GM19324 (cell line): ENCODE data around the gene BAHCC1.

Source experiments
- ATAC-seq: cut with Tn5 transposase; IDR thresholded peaks from one replicate; pipeline ENCODE4 v1.9.1; 2021; ENCODE audit warnings: mild to moderate bottlenecking, moderate library complexity; ENCODE audit not compliant: unreplicated experiment, low FRiP score

BAHCC1 gene

DNA sequence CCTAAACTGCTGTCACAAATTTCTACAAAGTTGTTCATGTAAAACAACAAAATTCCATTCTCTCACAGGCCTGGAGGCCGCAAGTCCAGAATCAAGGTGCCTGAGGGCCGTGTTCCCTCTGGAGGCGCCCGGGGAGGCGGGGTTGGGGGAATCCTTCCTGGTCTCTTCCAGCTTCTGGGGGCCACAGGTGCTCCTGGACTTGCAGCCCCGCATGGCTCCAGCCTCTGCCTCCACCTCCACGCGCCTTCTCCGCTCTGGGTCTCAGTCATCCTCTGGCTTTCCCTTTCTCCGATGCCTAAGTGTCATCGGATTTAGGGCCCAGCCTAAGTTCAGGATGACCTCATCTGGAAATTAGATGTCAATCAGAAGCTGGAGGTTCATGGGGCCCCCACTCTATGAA is 28.6 kb upstream of the BAHCC1 start:
- no peak for ATAC-seq

DNA sequence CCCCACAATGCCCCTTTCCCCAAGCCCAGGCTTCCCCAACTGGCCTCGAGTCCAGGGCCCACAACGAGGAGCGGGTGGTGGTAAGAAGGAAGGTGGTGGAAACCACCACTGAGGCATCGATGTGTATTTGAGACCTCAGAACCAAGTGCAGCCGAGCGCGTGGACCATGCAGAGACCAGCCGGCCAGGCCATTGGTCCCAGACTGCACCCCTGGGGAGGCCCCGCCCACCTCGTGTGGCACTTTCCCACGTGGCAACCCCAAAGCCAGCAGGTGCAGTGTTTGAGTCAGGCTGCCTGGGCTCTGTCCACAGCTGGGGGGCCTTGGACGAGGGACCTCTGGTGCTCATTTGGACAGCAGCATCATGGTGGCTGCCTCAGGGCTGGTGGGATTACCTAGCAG is 28.1 kb upstream of the BAHCC1 start:
- ATAC-seq, result no peak

DNA sequence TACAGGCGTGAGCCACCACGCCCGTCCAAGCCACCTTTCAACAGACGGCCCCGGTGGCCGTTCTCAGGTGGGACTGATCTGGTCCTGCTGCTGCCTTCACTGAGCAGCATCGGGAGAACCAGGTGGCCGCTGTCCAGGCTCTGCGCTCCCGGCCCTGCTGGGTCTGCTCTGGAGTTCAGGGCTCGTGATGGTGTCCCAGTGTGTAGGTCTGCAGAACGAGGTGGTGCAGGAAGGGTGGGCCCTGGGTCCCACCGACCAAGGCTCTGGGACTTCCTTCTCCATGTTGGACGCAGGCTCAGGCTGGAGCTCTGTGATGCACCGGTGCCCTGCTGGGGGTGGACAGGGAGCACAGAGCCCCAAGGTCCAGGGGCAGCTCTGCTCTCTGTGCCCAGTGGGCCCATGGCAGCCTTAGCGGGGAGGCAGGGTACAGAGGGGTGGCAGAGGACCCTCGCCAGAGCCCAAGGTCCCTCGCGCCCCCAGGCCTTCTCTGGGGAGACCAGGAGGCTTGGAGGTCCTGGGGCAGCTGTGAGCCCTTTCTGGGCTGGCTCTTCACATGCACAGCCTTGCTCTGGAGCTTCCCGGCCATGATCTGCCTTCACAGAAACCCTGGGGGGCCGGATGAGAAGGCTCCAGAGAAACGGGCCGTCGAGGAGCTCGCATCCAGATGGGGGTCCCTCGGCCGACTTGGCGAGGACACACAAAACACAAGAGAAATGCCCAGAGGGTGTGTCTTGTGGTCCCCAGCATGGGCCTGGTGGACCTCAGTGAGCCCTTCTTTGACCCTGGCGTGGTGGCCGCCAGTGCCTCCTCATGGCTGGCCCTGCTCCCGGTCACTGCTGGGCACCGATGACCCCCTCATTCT is 26.9 kb upstream of the BAHCC1 start:
- no peak for ATAC-seq

DNA sequence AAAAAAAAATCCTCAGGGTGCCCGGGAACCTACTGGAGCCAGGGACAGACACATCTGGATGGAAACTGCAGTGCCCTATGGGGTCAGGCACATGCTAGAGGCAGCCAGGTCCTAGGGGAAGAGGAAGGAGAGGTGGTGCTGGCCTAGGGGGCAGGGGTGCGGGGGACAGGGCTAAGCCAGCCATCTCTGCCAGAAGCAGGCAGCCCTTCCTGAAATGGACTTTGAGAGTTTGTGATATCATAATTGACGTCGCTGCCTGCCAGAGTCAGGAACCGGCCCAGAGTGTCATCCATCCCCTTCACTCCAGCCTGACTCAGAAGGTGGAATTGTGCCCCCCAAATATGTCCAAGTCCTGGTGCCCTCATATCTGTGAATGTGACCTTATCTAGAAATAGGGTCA is 25.0 kb upstream of the BAHCC1 start:
- ATAC-seq, result no peak

DNA sequence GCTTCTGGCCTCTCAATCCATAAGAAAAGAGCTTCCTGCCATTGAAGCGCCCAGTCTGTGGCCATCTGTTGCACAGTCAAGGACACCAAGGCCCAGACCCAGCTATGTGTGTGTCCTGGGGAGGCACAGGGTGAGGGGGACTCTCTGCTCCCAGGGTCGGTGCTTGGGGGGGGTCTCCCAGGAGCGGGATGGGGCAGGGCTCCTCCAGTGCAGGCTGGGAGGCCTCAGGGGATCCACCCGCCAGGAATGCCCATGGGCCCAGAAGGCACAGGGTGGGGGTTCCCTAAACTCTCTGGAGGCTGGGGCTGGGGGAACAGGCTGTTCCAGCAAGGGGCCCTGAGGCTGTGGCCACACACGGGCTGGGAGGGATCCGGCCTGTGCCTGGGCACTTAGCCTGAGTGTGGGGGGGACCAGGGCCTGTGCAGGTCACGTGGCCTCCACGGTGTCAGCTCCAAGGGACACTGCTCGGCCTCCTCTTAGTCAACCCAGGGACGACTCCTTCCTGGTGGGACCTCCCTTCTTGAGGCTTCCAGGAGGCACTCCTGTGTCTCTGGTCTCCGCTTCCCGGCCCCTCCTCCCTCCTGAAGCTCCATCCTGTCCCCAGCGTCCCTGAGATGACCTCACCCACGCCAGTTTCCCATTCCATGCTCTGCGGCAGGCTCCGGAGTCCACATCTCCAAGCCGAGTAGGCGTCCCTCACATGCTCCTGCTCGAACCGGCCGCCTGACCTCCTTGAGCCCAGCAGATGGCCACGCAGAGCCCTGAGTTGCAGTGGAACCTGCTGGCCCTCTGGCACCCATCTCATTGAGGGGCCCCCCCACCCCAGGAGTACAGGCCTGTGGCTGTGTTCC is 23.1 kb upstream of the BAHCC1 start:
- ATAC-seq, result no peak

DNA sequence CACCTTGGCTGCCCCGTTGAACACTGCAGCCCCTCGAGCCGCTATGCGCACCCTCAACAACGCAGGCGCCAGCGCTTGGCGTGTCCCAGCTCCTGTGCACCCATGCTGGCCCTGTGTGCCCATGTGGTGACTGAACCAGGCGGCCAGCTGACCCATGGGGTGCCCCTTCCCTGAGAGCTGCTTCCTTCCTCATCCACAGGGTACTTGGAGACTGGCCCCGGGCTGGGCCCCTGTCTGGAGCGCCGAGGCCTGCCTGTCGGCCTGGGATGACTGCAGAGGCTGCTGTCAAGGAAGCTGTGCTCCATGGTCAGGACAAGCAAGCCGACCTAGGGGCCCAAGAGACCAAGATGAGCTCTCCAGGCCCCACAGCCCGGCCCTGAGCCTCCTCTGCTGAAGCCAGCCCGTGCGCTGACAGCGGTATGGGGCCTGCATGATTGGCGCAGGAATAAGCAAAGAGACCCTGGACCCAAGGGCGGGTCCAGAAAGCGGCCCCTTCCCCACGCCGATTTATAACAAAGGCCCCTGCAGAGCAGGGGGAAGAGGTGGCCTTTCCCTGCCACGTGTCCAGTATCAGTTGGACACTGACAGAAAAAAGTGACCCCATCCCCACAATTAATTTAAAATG is 21.6 kb upstream of the BAHCC1 start:
- ATAC-seq, result no peak

DNA sequence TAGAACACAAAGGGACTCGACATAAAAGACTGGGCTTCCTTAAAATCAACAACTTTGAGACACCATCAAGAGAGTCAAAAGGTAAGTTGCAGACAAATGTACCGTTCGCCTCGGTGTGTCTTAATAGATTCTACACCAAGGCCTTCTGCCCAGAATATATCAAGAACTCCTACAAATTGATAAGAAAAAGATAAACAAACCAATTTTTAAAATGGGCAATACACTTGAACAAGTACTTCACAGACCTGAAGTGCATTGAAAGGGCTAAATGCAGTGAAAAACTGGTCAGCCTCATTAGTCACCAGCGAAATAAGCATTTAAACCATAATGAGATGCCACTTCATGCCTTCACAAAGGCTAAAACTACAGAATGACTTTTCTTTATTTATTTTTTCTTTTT is 20.4 kb upstream of the BAHCC1 start:
- ATAC-seq, result no peak

DNA sequence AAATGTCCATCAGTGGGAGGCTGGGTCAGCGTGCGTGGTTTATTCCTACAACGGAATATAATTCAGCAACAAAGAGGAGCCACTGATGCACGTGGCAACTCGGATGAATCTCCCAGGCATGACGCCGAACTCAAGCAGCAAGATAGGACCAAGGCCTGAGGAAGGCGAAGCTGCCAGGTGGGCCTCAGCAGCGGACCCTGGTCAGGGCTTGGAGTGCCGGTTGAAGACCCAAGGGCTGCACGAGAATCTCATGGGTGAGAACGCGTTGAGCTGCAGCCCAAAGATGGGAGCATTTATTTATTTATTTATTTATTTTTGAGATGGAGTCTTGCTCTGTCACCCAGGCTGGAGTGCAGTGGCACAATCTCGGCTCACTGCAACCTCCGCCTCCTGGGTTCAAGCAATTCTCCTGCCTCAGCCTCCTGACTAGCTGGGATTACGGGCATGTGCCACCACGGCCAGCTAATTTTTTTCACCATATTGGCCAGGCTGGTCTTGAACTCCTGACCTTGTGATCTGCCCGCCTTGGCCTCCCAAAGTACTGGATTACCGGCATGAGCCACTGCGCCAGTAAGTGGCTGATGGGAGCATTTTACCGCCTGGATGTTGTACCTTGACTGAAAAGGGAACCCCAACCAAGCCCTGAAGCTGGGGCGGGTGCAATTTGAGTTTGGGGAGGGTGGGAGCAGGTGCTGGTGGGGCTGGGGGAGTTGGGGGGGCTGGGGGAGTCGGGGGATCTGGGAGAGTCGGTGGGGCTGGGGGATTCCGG is 18.1 kb upstream of the BAHCC1 start:
- ATAC-seq, result no peak

DNA sequence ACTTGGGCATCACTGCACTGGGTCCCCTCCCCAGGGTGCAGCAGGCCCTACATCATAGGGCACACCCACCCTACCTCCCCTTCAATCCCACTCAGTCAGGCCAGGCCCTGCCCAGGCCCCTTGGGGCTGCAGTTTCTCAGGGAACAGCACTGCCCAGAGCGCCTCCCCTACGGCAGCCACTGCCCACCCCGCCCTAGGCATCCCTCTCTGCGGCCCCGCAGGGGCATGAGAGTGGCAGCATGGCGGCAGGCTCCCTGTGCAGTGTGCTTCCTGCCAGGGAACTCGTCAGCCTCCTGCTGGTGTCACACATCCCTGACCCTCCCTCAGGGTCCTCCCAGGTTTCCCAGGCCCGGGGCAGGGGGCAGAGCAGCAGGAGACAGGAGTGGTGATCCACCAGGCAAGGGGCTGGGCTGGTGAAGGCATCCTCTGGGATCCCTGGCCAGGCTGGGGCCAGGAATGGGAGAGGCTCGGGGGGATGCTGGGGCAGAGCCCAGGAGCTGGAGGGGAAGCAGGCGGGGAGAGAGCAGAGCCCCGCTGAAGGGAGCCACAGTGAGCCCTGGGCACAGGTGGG is 16.2 kb upstream of the BAHCC1 start:
- no peak for ATAC-seq

DNA sequence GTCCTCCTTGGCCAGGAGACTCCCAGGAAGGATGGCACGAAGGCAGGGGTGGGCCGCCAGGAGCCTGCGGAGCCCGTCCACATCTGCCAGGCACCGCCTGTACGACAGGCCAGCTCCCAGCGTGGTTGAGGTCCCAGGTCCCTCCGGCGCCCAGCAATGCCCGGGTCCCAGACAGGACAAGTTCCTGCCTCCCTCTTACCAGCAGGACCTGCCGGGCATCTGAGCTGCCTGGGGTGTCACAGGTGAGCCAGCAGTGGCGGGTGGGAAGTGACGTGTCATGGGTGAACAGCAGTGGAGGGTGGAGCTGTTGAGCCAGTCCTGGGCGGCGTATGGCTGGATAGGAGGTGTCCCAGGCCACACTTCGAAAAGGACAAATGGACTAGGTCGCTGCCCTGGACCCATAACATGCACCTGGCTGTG is 15.7 kb upstream of the BAHCC1 start:
- ATAC-seq, result no peak

DNA sequence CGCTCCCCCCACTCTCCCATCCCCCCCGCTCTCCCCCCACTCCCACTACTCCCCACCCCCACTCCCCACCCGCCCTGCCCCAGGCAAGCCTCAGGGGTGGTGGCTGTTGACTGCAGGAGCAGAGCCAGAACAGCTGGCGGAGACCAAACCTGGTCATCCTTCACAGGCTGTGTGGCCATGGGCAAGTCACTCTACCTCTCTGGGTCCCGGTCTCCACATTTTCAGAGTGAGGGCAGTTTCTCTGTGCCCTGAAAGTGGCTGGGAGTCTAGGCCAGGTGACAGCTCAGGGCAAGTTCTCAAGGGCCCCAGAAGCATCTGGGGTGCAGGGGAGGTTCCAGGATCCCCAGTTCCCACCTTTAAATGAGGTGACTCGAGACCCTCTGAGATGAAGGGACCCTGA is 15.1 kb upstream of the BAHCC1 start:
- no peak for ATAC-seq

DNA sequence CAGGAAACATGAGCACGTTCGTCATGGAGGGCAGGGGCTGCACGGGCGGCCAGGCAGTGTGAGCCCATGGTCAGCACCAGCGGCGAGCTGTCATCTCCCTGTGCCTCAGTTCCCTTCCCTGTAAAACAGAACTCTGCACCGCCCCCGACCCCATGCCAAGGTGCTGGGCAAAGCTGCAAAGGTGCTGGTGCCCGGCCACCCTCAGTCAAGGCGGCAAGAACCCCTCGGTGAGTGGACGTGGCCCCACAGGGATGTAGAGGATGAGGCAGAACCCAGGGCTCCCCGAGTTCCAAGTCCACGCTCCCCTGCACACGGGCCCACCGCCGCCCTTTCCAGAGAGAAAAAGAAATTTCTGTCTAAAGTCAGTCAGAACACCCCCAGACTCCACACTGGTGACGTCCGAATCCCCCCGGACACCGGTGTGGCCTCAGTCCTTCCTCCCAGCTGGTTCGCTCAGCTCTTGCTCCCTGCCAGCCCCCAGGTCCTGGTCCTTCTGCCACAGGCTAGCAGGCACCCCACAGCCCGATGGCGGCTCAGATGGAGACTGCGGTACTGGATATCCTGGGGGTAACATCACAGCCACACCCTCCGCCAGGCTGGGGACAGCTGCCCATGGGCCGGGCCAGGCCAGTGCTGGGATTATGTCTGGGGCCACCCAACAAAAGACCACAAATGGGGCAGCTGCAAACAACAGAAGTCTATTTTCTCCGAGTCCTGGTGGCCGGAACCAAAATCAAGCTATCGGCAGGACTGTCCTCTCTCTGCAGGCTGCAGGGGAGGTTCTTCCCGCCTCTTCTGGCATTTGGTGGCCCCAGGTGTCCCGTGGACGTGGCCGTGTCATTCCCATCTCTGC is 14.4 kb upstream of the BAHCC1 start:
- ATAC-seq, result no peak

DNA sequence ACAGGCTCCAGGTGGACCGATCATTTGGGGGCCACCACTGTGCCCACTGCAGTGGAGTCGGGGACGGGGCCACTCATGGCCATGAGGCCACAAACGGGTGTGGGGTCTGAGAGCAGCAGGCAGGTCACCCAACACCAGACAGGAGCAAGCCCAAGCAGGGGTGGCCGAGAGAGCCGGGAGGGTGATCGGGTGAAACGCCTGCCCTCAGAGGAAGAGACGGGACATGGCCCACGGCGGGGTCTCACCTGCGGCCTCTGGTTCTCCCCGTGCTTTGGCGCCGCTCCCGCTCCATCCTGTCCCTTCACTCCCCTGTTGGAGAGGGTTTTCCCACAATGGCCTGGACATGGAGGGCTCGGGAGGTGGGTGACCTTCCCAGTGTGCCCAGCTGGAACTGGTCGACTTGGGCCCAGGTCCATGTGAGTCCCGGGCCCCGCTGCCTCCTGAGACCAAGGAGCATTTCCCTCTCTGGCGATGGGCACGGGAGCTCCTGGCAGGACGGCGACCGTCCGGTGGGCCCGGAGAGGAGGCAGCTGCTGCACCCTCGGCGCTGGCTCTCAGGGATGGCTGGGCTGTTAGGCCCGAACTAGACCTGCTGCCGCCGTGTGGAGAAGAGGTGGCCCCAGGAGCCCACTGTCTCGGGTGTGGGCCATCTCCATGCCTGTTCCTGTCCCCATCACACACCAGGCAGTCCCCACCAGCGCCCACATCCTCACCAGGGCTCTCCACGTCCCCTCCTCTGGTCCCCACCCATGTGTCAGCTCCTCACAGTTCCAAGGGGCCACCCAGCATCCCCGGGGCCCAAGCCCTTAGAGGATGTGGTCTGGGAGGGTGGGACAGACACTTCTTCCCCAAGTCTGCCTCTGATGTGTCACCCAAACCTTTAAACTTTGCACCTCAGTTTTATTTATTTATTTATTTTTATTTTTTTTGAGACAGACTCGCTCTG is 13.4 kb upstream of the BAHCC1 start:
- ATAC-seq, result no peak

DNA sequence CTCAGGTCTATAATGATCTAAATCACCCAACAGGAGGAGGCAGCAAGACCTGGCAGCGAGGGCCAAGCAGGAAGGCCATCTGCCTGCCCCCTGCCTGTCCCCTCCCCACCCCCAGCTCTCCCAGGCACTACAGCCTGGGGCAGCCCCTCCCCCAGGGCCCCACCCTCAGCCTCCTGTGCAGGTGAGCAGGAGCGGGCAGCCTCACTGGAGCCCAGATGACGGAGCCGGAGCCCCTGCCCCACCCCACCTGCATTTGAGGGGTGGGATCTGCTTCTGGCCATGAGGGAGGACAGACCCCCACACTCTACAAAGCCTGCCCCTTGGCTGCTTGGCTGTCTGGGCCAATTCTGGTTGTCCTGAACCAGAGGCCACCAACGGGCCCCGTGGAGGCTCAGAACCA is 12.4 kb upstream of the BAHCC1 start:
- ATAC-seq, result no peak

DNA sequence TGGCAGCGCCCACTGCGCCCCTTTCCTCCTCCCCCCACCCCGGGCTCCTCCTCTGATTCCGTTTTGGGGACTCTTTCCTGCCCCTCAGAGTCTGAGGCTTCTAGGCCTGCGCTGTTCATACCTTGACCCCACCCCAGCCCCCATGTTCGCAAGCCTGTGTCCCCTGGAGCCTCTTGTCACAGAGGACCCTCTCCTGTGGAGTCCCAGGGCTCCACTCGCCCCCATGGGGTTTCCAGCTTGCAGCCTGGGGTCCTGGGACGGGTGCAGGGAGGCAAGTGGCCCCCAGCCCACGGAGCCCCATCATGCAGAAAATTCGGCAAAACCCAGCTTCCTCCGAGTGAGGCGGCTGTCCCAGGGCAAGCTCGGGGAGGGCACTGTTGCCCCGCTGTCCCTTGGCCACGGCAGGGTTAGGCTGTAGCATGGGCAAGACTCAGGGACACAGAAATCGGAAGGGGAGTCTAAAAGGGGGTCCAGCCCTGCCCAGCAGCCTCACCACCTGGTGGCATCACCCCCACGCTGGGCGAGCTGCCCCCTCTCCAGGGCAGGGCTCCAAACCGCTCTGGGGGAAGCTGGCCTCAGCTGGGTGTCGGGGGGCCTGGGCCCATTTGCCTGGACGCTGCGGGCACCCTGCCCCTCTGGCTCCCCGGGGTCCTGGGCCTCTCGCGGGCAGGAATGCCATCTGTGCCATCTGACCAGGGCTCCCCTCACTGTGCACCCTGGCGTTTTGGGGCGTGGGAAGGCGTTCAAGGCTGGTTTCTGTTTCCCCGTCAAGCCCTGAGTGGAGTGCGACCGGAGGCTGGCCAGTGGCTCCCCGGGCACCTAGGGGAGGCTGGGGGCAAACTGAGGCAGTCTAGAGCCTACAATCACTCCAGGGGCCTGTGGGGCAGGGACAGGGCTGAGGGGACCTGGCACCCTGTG is 11.5 kb upstream of the BAHCC1 start:
- no peak for ATAC-seq

DNA sequence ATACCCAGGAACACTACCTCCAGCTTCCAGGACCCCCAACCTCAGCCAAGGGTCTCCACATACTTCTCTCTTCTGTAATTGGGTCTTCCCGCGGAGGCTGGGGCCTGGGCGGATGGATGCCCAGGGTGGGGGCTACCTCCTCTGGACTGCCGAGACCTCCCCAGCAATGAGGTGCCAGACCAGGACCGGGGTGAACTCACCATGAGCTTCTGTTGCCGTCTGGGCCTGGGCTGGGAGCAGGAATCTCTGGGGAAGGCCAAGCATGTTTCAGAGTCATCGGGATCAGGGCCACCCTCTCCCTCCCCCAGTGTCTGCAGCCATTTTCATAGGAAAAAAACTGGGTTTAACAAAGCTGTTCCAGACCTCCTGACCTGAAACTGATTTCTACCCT is 10.3 kb upstream of the BAHCC1 start:
- ATAC-seq, result no peak
